ENCODE measurements around the gene TICRR. TPM values are rescaled to one million over a fixed set of nuclear protein-coding genes. Genes with fewer than 3 reads are reported as not detected.

TICRR gene
- total RNA-seq (2021; fragmentation: NEBNext Ultra II Directional; extraction: Animal tissue kit (Norgen Biotek cat#: 25700)), result 1 to 10 TPM; 3.0 to 6.0 (median 5.0) TPM
- long read RNA-seq, result 0 reads

- Mint-ChIP-seq H3K27me3 (ENCODE audit: insufficient read depth) (peaks cover 10% of the 10 kb centered on the region), H3K4me3 (peak within 1 kb of the TSS; percentile 89), H3K9me3 (no peaks in the 10 kb centered on the region), H3K27ac (peak within 1 kb of the TSS; percentile 73), H3K4me1 (ENCODE audit: low read depth) (peaks cover 29% of the 10 kb centered on the region), H3K36me3 (ENCODE audit: low read depth) (peaks cover 6% of the 10 kb centered on the region; the same call in 1 of the 2 replicates)
- peak; percentile 100 for DNase-seq
- TF ChIP-seq CTCF (IDR thresholded peaks at IDR 0.05), result no peak
These were observed at the start of gene TICRR for GRCh38 chr15:89575146-89575655. Gene TICRR (plus strand): TSS chr15:89575469. CDS start chr15:89575587, 118 bp downstream.

GRCh38 chr15:89526181-89526580, 49.1 kb upstream of the TICRR start:
- H3K36me3 Mint-ChIP-seq (ENCODE audit: low read depth), result no peaks in the 10 kb centered on the region
- no peak for TF ChIP-seq CTCF (IDR thresholded peaks at IDR 0.05)
- 0 out of 2 replicates have a peak, but pooled peaks cover under 1% of the 10 kb centered on the region for H3K9me3 Mint-ChIP-seq
- no peak overlapping the region for H3K27ac Mint-ChIP-seq
- H3K4me1 Mint-ChIP-seq (ENCODE audit: low read depth), result no peaks in the 10 kb centered on the region
- H3K27me3 Mint-ChIP-seq (ENCODE audit: insufficient read depth), result peaks cover 54% of the 10 kb centered on the region
- no peak for DNase-seq
- H3K4me3 Mint-ChIP-seq, result no peak overlapping the region

- Mint-ChIP-seq H3K9me3 (no peaks in the 10 kb centered on the region), H3K4me1 (ENCODE audit: low read depth) (no peaks in the 10 kb centered on the region; the same call in 1 of the 2 replicates), H3K36me3 (ENCODE audit: low read depth) (no peaks in the 10 kb centered on the region), H3K27ac (no peak overlapping the region), H3K4me3 (no peak overlapping the region), H3K27me3 (ENCODE audit: insufficient read depth) (peaks cover 55% of the 10 kb centered on the region)
- no peak for TF ChIP-seq CTCF (IDR thresholded peaks at IDR 0.05)
- no peak for DNase-seq
These were observed 48.4 kb upstream of the TICRR start for GRCh38 chr15:89526601-89527441.

- Mint-ChIP-seq H3K27ac (no peak overlapping the region), H3K27me3 (ENCODE audit: insufficient read depth) (peaks cover 37% of the 10 kb centered on the region), H3K9me3 (no peaks in the 10 kb centered on the region), H3K4me1 (ENCODE audit: low read depth) (peaks cover 3% of the 10 kb centered on the region; the same call in 1 of the 2 replicates), H3K36me3 (ENCODE audit: low read depth) (no peaks in the 10 kb centered on the region), H3K4me3 (no peak overlapping the region)
- no peak for TF ChIP-seq CTCF (IDR thresholded peaks at IDR 0.05)
- no peak for DNase-seq
These were observed 46.4 kb upstream of the TICRR start for GRCh38 chr15:89528757-89529352.

- H3K9me3 Mint-ChIP-seq, result no peaks in the 10 kb centered on the region
- H3K4me1 Mint-ChIP-seq (ENCODE audit: low read depth), result peaks cover 6% of the 10 kb centered on the region; the same call in 1 of the 2 replicates
- DNase-seq, result no peak
- no peak for TF ChIP-seq CTCF (IDR thresholded peaks at IDR 0.05)
- H3K27ac Mint-ChIP-seq, result no peak overlapping the region
- H3K4me3 Mint-ChIP-seq, result no peak overlapping the region
- H3K36me3 Mint-ChIP-seq (ENCODE audit: low read depth), result no peaks in the 10 kb centered on the region
- peaks cover 26% of the 10 kb centered on the region for H3K27me3 Mint-ChIP-seq (ENCODE audit: insufficient read depth)
These were observed 44.3 kb upstream of the TICRR start for GRCh38 chr15:89530976-89531375.
